Measurements from ENCODE around the gene ATG9B. TPM values are rescaled to one million over a fixed set of nuclear protein-coding genes. Genes with fewer than 3 reads are reported as not detected.

Gene ATG9B
- total and polyA plus RNA-seq, 5 donors from 2014 or later: 18.6 to 38.7 (median 35.7) TPM

DNA sequence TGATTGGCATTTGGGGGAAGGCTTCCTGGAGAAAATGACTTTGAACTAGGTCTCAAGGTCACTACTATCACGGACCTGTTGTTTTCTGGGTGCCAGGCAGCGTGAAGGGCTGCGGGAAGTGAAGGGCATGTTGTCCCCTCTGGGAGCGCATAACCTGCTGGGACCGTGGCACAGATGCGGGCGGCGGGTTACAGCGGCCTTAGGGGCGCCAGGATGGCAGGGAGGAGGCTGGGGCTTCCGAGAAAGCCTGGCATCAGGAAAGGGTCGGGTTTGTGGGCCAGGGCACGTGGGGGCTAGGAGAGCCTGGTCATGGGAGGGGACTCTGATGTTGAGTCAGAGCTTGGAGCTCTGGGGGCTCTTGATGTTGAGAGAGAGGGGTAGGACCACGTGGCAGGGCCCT is 41.2 kb upstream of the ATG9B start:
- H3K27me3 ChIP-seq (ENCODE audit: control insufficient read depth, insufficient read depth, low read length): no peaks in the 10 kb centered on the region
- Mint-ChIP-seq H3K9me3 (no peaks in the 10 kb centered on the region), H3K36me3 (peaks cover 11% of the 10 kb centered on the region), H3K4me1 (peaks cover 0 to 14% (median 3%) of the 10 kb centered on the region in 4 donors), H3K27me3 (no peaks in the 10 kb centered on the region), H3K4me3 (peak overlapping the region in 2 of 4 donors; percentile 43), H3K27ac (no peak overlapping the region)
- no peak overlapping the region for H3K27ac ChIP-seq (ENCODE audit: insufficient read depth, low read length, poor library complexity, severe bottlenecking)
- H3K4me1 ChIP-seq (ENCODE audit: control insufficient read depth, insufficient read depth, low read length, poor library complexity, severe bottlenecking): peaks cover 10% of the 10 kb centered on the region
- peaks cover 36% of the 10 kb centered on the region for H3K36me3 ChIP-seq (ENCODE audit: control insufficient read depth, insufficient read depth, low read length)
- H3K4me3 ChIP-seq (ENCODE audit: low read depth, low read length): no peak overlapping the region
- DNase-seq (no peak), ATAC-seq (ENCODE audit: low read depth in 2 of 2) (no peak)
- H3K9me3 ChIP-seq (ENCODE audit: control insufficient read depth in 2 of 2, low read length in 2 of 2): no peaks in the 10 kb centered on the region

DNA sequence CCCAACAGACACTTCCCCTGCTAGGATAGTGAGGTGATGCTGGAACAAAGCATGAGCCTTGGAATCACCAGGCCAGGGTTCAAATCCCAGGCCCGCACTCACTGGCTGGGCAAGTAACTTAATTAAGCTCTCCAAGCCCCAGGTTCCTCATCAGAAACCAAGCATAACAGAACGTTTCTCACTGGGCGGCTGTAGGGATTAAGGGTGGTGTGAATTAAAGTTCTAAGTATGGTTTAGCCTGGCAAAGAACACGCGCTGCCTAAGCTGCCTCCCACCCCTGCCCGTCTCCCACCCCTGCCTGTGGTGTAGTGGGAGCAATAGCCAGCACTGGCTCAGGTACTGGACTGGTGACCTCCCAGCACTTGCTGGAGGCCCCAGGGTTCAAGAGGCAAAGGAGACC is 40.7 kb upstream of the ATG9B start:
- H3K4me1 Mint-ChIP-seq: peaks cover 0 to 20% (median 3%) of the 10 kb centered on the region in 4 donors
- peaks cover 35% of the 10 kb centered on the region for H3K36me3 ChIP-seq (ENCODE audit: control insufficient read depth, insufficient read depth, low read length)
- H3K4me3 Mint-ChIP-seq: no peak overlapping the region
- no peaks in the 10 kb centered on the region for H3K9me3 Mint-ChIP-seq
- H3K27ac ChIP-seq (ENCODE audit: insufficient read depth, low read length, poor library complexity, severe bottlenecking): no peak overlapping the region
- peaks cover 11% of the 10 kb centered on the region for H3K36me3 Mint-ChIP-seq
- no peaks in the 10 kb centered on the region for H3K27me3 Mint-ChIP-seq
- no peaks in the 10 kb centered on the region for H3K27me3 ChIP-seq (ENCODE audit: control insufficient read depth, insufficient read depth, low read length)
- DNase-seq (no peak), ATAC-seq (ENCODE audit: low read depth in 2 of 2) (no peak)
- no peaks in the 10 kb centered on the region for H3K9me3 ChIP-seq (ENCODE audit: control insufficient read depth in 2 of 2, low read length in 2 of 2)
- no peak overlapping the region for H3K4me3 ChIP-seq (ENCODE audit: low read depth, low read length)
- H3K27ac Mint-ChIP-seq: no peak overlapping the region
- H3K4me1 ChIP-seq (ENCODE audit: control insufficient read depth, insufficient read depth, low read length, poor library complexity, severe bottlenecking): peaks cover 15% of the 10 kb centered on the region

DNA sequence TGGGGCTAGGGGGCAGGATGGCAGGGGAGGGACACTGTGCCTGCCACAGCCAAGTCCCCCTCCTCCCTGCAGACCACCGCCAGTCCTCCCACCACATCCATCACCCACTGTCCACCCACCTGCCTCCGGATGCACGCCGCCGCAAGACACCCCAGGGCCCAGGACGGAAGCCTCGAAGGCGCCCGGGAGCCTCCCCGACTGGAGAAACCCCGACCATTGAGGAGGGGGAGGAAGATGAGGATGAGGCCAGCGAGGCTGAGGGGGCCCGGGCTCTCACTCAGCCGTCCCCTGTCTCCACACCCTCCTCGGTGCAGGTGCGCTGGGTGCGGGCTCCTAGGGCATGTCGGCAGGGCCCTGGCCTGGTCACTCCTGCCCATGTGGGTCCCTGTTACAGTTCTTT is 40.2 kb upstream of the ATG9B start:
- H3K4me1 ChIP-seq (ENCODE audit: control insufficient read depth, insufficient read depth, low read length, poor library complexity, severe bottlenecking): peaks cover 19% of the 10 kb centered on the region
- H3K27me3 ChIP-seq (ENCODE audit: control insufficient read depth, insufficient read depth, low read length): no peaks in the 10 kb centered on the region
- H3K36me3 ChIP-seq (ENCODE audit: control insufficient read depth, insufficient read depth, low read length): peaks cover 30% of the 10 kb centered on the region
- H3K4me3 Mint-ChIP-seq: no peak overlapping the region
- H3K27ac ChIP-seq (ENCODE audit: insufficient read depth, low read length, poor library complexity, severe bottlenecking): no peak overlapping the region
- no peaks in the 10 kb centered on the region for H3K9me3 ChIP-seq (ENCODE audit: control insufficient read depth in 2 of 2, low read length in 2 of 2)
- H3K9me3 Mint-ChIP-seq: no peaks in the 10 kb centered on the region
- no peaks in the 10 kb centered on the region for H3K27me3 Mint-ChIP-seq
- no peak overlapping the region for H3K27ac Mint-ChIP-seq
- no peak overlapping the region for H3K4me3 ChIP-seq (ENCODE audit: low read depth, low read length)
- no peak for ATAC-seq (ENCODE audit: low read depth in 2 of 2)
- H3K36me3 Mint-ChIP-seq: peaks cover 11% of the 10 kb centered on the region
- no peak for DNase-seq
- H3K4me1 Mint-ChIP-seq: peaks cover 0 to 20% (median 3%) of the 10 kb centered on the region in 4 donors

DNA sequence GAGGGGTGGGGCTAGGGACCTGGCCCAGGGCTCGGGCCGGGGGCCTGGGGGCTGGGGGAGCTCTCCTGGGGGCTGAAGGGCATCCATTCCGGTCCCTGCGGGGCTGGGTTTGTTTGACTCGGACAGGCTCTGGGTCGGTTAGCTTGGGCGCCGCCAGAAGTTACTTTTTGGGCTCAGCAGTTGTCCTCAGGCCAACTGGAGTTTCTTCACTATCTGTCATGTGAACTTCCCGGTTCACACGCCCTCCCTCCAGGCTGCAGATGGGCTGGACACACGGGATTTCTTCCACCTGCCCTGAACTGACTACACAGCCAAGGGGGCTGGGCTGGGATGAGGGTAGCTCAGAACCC is 38.9 kb upstream of the ATG9B start:
- Histone ChIP-seq H3K27ac (ENCODE audit: insufficient read depth, low read length, poor library complexity, severe bottlenecking) (no peak overlapping the region), H3K36me3 (ENCODE audit: control insufficient read depth, insufficient read depth, low read length) (peaks cover 24% of the 10 kb centered on the region), H3K4me1 (ENCODE audit: control insufficient read depth, insufficient read depth, low read length, poor library complexity, severe bottlenecking) (peaks cover 30% of the 10 kb centered on the region), H3K4me3 (ENCODE audit: low read depth, low read length) (no peak overlapping the region), H3K27me3 (ENCODE audit: control insufficient read depth, insufficient read depth, low read length) (no peaks in the 10 kb centered on the region), H3K9me3 (ENCODE audit: control insufficient read depth in 2 of 2, low read length in 2 of 2) (no peaks in the 10 kb centered on the region)
- Mint-ChIP-seq H3K4me3 (peak overlapping the region in 1 of 4 donors; percentile 32), H3K9me3 (no peaks in the 10 kb centered on the region), H3K27me3 (no peaks in the 10 kb centered on the region), H3K4me1 (peaks cover 0 to 29% (median 6%) of the 10 kb centered on the region in 4 donors), H3K36me3 (peaks cover 7% of the 10 kb centered on the region), H3K27ac (peak overlapping the region in 1 of 3 donors; percentile 76)
- ATAC-seq (ENCODE audit: low read depth in 2 of 2) (no peak), DNase-seq (no peak)

GRCh38 chr7:151062399-151063211 is 38.3 kb upstream of the ATG9B start:
- Mint-ChIP-seq H3K36me3 (peaks cover 7% of the 10 kb centered on the region), H3K27me3 (no peaks in the 10 kb centered on the region), H3K27ac (no peak overlapping the region), H3K9me3 (no peaks in the 10 kb centered on the region), H3K4me1 (peaks cover 0 to 33% (median 9%) of the 10 kb centered on the region in 4 donors), H3K4me3 (no peak overlapping the region)
- peaks cover 31% of the 10 kb centered on the region for H3K4me1 ChIP-seq (ENCODE audit: control insufficient read depth, insufficient read depth, low read length, poor library complexity, severe bottlenecking)
- no peak for DNase-seq
- H3K27ac ChIP-seq (ENCODE audit: insufficient read depth, low read length, poor library complexity, severe bottlenecking): no peak overlapping the region
- H3K4me3 ChIP-seq (ENCODE audit: low read depth, low read length): no peak overlapping the region
- H3K27me3 ChIP-seq (ENCODE audit: control insufficient read depth, insufficient read depth, low read length): no peaks in the 10 kb centered on the region
- no peak for ATAC-seq (ENCODE audit: low read depth in 2 of 2)
- peaks cover 19% of the 10 kb centered on the region for H3K36me3 ChIP-seq (ENCODE audit: control insufficient read depth, insufficient read depth, low read length)
- H3K9me3 ChIP-seq (ENCODE audit: control insufficient read depth in 2 of 2, low read length in 2 of 2): no peaks in the 10 kb centered on the region

GRCh38 chr7:151062111-151062398 is 37.8 kb upstream of the ATG9B start:
- H3K27me3 Mint-ChIP-seq: no peaks in the 10 kb centered on the region
- Histone ChIP-seq H3K36me3 (ENCODE audit: control insufficient read depth, insufficient read depth, low read length) (peaks cover 13% of the 10 kb centered on the region), H3K4me3 (ENCODE audit: low read depth, low read length) (no peak overlapping the region), H3K9me3 (ENCODE audit: control insufficient read depth in 2 of 2, low read length in 2 of 2) (no peaks in the 10 kb centered on the region), H3K27ac (ENCODE audit: insufficient read depth, low read length, poor library complexity, severe bottlenecking) (no peak overlapping the region), H3K27me3 (ENCODE audit: control insufficient read depth, insufficient read depth, low read length) (no peaks in the 10 kb centered on the region), H3K4me1 (ENCODE audit: control insufficient read depth, insufficient read depth, low read length, poor library complexity, severe bottlenecking) (peaks cover 37% of the 10 kb centered on the region)
- peaks cover 0 to 38% (median 12%) of the 10 kb centered on the region in 4 donors for H3K4me1 Mint-ChIP-seq
- ATAC-seq (ENCODE audit: low read depth in 2 of 2): no peak
- no peak for DNase-seq
- H3K4me3 Mint-ChIP-seq: peak overlapping the region; percentile 26 to 89 (median 54)
- peak overlapping the region in 1 of 3 donors; percentile 87 for H3K27ac Mint-ChIP-seq
- peaks cover 0 to under 1% (median 0%) of the 10 kb centered on the region in 7 donors for H3K9me3 Mint-ChIP-seq
- peaks cover 7% of the 10 kb centered on the region for H3K36me3 Mint-ChIP-seq

- DNase-seq (no peak), ATAC-seq (ENCODE audit: low read depth in 2 of 2) (no peak)
- Mint-ChIP-seq H3K4me3 (peak overlapping the region; percentile 87 to 97 (median 89)), H3K9me3 (peaks cover 0 to 1% (median 0%) of the 10 kb centered on the region in 7 donors), H3K27me3 (no peaks in the 10 kb centered on the region), H3K36me3 (peaks cover 7% of the 10 kb centered on the region), H3K27ac (peak overlapping the region; percentile 87 to 93 (median 93)), H3K4me1 (peaks cover 0 to 44% (median 12%) of the 10 kb centered on the region in 4 donors)
- Histone ChIP-seq H3K4me3 (ENCODE audit: low read depth, low read length) (no peak overlapping the region), H3K27ac (ENCODE audit: insufficient read depth, low read length, poor library complexity, severe bottlenecking) (no peak overlapping the region), H3K27me3 (ENCODE audit: control insufficient read depth, insufficient read depth, low read length) (no peaks in the 10 kb centered on the region), H3K36me3 (ENCODE audit: control insufficient read depth, insufficient read depth, low read length) (peaks cover 9% of the 10 kb centered on the region), H3K4me1 (ENCODE audit: control insufficient read depth, insufficient read depth, low read length, poor library complexity, severe bottlenecking) (peaks cover 41% of the 10 kb centered on the region), H3K9me3 (ENCODE audit: control insufficient read depth in 2 of 2, low read length in 2 of 2) (no peaks in the 10 kb centered on the region)
These were observed 37.2 kb upstream of the ATG9B start for GRCh38 chr7:151061213-151062110.

Measured in CD4-positive, CD25-positive, alpha-beta regulatory T cell (primary cell).